GM12892 (cell line): ENCODE results near the gene C1QTNF2.

Experiments
- POLR2A ChIP-seq: IDR thresholded peaks from 2 replicates; pipeline ENCODE4 v1.6.1; 2011; ENCODE audit warnings: low read depth, low read length, control low read depth
- POLR2AphosphoS5 ChIP-seq: IDR thresholded peaks from 2 replicates; pipeline ENCODE4 v1.6.1; 2011; ENCODE audit warnings: low read depth, low read length, control low read depth
- TAF1 ChIP-seq: IDR thresholded peaks from 2 replicates; pipeline ENCODE4 v1.6.1; 2011; ENCODE audit warnings: low read depth, mild to moderate bottlenecking, control low read depth, low read length, borderline replicate concordance

DNA sequence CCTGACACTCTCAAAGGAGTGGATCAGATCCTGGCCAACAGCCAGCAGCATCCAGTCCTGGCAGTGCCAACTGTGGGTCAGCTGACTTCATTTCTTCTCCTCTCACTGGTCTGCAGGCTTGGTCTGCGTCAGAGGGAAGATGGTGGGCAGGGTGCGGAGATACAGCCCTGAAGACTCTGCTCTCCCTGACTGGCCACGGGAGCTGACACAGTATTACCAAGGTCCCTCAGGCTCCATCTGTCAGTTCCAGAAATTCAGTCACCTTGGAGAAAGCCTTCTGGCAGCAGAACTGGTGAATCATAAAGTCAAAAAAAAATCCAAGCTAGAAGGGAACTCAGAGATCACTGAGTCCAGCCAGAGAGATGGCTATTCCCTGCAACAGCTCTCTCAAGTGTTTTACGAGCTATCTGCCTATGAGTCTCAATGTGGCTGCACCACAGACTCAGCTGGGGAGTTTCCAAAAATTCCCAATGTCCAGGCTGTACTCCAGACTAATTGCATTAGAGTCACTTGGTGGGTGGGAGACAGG is 27.9 kb downstream of the C1QTNF2 start:
- TF ChIP-seq POLR2A (no peak), POLR2AphosphoS5 (no peak), TAF1 (no peak)
